NK-92 treated with Interleukin-12 subunit alpha and Interleukin-12 subunit beta, amount 100 ng/mL, for 24 hours (cell line): ENCODE results near the gene LIM2.

Experiments used
- DNase-seq: peaks from one replicate; lab custom pipeline; 2025; lab: John Stamatoyannopoulos, UW

Gene LIM2

DNA sequence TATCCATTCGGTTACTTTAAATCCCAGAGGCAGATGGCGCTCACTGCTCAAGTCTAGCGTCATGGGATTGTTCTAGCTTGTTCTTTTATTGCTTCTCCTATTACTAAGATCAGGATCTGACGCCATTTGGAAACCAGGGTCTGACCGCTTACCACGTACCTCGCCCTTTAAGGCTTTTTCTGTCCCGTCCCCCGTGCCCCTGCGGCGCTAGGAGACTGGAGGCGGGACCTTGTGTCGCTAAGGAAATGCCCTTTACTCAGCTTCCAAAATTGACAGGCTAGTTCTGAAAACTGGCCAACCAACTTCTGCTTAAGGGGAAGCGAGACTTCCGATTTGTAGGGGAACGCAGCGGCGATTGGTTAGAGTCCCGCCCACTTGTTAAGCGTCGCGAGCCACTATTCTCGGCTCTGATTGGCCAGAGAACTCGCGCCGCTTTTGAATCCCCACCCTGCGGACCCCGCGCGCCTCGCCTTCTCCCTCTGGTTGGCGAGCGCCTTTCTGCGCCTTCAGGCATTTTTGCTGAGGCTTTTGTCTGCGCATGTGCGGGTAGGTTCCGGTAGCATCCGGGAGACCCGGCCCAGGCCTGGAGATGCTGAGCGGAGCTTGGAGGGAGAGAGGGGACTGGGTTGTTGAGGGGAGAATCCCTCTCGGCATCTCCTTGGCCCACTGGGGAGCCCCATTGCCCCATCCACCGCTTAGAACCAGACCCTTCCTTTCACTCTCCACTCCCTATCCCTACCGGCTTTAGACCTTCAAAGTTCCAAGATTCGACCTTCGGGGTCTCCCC, 6.5 kb upstream of the LIM2 start:
- DNase-seq, result peak; percentile 99

DNA sequence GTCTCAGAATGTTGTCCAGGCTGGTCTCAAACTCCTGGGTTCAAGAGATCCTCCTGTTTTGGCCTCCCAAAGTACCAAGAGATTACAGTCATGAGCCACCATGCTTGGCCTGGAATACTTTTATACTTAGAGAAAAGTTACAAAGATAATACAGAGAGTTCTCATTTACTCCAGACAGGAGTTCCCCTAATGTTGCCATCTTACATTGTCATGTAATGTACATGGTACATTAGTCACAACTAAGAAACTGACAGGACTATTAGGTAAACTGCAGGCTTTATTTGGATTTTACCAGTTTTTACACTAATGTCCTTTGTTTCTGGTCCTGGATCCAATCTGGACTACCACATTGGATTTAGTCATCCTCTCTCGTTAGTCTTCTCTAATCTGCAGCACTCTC, 4.9 kb upstream of the LIM2 start:
- DNase-seq, result no peak

DNA sequence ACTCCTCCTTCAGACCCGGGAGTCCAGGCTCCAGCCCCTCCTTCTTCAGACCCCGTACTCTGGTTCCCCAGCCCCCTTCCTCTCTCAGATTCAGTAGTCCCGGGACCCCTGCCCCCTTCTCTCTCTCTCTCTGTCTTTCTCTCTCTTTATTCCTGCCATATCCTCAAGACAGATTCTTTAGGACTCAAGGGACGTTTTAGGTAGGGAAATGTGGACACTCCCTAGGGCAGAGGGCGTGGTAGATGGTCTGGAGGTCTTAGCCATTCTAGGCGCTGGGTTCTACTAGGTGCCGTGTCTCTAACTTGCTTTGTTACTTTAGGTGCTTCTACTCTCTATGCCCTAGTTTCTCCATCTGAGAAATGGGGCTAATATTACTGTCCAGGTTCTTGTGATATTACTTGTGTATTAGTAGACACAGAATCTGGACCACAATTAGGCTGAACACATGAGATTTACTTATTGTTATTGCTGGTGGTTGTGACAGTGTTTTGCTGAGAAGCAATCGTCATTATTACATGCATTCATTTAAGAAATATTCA, 3.4 kb upstream of the LIM2 start:
- DNase-seq, result no peak

DNA sequence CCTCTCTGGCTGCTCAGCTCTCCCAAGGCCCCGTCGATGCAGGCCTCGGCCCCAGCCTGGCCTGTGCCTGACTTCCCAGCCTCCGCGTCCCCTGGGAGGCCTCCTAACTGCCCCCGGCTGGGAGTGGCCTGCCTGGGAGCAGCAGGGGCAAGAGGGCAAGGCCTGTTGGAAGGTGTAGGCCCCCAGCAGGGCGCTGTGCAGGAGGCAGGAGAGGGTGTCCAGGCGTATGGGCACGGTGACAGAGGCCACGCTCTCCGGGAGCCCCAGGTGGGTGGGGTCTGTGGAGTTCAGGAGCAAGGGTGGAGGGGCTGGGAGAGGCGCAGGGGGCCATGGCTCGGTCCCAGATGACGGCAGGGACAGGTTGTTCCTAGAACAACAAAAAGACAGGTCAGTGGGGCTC, 1.4 kb upstream of the LIM2 start:
- no peak for DNase-seq

DNA sequence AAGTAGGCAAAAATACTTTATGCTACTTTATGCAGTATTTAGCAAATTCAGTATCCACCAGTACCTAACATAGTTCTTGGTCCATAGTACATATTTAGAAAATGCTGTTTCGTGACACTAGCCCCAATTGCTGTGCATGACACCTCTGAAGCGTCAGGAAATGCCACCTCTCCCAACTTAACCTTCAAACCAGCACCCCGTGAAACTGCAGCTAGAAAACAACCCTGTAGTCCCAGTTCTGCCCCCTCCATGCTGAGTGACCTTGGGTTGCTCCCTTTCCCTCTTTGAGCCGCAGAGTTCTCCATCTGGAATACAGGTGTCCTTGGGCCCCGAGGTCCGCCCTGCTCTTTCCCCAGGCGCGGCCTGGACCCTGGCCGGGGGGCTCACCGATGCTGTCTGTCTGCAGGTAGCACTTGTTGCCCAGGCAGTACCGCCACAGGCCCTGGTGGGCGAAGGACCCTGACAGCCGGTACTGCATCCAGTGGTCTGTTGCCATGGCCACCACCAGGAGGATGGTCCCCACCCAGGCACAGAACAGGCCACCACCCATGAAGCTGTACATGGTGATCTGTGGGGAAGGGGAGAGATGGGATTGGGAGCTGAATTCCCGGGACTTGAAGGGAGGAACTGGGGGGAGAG, 773 bp downstream of the LIM2 start:
- DNase-seq, result peak; percentile 59

DNA sequence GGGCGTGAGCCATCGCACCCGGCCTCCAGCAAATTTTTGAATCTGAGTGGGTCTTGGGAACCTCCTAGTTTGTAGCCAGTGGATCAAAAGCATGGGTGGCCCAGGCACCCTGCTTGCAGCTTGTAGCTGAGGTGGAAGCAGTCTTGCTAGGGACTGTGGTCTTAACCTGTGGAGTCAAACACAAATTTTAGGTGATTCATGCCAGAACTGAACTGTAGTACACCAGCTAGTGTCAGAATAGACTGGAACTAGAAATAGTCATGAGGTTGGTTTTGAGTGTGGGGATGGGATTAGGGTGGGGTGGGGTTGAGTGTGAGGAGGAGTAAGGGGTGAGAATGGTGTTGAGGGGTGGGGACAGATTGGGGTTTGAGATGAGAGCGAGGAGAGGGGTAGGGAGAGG, 5.8 kb downstream of the LIM2 start:
- DNase-seq, result no peak

DNA sequence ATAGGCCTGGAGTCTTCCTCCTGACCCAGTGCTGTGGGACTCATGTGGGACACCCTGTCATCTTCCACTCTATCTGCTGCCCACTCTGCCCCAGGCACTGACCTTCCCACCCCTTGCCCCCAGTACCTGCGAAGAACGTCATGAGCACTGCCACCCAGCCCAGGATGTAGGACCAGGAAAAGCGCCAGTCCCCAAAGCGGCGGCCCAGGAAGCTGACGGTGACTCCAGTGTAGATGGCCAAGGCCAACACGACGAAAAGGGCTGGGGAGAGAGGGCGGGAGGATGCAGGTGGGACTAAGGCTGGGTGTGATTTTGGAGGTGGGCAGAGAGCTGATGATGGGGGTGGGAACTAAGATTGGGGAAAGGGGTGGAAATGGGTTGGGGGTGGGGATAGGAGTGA, 7.4 kb downstream of the LIM2 start:
- no peak for DNase-seq

DNA sequence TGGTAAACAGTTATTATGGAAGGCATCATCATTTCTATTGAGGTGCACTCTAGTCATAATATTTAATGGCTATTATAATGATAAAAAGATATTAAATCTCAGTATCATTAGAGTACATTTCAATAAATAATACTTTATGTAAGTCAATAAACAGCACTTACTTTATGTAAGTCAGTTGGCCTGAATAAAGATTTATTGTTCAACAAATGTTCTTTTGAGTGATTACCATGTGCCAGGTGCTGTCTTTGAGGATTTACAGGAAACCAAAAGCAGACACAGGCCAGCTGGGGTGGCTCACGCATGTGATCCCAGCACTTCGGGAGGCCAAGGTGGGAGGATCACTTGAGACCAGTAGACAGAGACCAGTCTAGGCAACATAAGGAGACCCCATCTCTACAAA, 10.4 kb downstream of the LIM2 start:
- no peak for DNase-seq

DNA sequence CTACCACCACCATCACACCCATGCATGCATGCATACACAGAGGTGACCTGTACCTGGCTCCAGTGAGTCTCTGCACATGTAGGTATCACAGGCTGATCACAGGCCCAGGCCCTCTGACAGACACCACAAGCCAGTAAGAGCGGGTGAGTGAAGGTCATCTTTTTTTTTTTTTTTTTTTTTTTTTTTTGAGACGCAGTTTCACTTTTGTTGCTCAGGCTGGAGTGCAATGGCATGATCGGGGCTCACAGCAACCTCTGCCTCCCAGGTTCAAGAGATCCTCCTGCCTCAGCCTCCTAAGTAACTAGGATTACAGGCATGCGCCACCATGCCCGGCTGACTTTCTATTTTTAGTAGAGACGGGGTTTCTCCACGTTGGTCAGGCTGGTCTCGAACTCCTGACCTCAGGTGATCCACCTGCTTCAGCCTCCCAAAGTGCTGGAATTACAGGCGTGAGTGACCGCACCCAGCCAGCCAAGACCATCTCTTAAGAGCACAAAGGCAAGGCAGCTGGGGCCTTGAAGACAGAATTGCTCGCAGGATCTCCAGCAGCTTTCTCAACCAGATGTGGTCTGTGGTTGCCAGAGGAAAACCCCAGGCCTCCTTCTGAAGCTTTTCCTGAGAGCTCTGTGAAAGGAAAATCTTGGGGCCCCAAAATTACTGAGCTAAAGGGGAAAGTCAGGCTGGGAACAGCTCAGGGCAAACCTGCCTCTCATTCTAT, 12.1 kb downstream of the LIM2 start:
- peak; percentile 44 for DNase-seq

DNA sequence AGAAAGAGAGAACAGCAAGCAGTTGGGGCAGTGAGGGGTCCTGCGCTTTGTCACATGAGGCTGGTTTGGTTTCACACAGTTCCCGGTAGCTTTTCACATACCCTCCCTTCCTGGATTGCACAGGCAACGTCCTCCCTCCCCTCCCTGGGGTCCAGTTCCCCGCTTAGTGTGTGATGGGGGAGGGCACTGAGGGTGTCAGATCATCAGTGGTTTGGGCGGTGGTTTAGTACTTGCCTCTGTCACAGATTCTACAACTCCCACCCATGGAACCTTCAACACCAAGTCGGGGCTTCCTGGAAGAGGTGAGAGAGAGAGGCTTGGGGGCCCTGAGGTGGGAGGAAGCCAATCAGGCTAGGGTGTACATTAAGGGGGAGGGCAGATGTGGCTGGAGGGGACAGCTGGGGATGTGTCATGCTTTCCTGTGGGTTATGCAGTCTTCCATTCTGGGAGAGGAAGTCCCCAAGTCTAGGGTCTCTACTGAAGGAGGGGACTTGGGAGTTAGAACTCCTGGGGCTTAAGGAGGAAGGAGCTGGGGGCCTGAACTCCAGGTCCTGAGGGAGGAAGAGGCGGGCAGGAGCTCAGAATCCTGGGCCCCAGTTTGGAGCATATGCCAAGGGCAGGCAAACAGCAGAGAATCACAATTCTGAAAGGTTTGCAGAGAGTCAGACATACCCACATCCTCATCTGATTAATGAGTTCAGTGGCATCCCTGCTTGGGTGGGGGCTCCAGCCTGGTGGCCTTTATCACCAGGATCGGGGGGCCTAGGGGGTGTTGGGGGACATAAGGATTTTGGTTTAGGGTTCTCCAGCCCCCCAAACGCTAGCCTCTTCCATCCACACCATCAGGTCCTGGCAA, 14.9 kb downstream of the LIM2 start, which contains the start of gene NKG7:
Gene NKG7, minus strand, starts transcription at position 6 of the 856 bp plus-strand sequence. CDS start 119 bp downstream, outside the sequence.
- DNase-seq, result peak; percentile 95

DNA sequence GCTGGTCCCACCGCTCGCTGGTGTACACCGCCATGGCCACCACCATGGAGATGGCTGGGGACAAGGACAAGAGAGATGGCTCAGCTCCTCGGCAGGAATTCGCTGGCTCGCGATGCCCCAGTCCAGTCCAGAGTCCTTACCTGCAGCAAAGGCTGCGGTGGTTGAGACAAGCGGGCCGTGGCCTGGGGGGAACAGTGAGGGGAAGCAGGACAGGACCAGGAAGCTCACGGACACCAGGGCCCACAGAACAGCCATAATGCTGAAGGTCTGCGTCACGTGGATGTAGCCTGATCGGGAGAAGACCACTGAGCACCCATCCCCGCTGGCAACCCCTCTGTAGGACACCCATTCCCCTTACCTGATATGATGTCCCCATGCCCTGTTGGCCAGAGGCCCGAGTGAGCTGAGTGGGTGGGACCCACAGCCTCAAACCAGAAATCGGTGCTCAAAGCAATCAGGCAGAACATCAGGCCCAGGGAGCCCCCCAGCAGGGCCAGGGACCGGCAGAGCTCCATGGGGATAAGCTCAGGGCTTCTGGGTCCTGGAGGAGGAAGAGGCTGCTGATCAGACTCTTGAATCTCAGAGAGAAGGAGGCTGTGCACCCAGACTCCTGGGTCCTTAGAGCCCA, 15.6 kb downstream of the LIM2 start:
- DNase-seq, result no peak

DNA sequence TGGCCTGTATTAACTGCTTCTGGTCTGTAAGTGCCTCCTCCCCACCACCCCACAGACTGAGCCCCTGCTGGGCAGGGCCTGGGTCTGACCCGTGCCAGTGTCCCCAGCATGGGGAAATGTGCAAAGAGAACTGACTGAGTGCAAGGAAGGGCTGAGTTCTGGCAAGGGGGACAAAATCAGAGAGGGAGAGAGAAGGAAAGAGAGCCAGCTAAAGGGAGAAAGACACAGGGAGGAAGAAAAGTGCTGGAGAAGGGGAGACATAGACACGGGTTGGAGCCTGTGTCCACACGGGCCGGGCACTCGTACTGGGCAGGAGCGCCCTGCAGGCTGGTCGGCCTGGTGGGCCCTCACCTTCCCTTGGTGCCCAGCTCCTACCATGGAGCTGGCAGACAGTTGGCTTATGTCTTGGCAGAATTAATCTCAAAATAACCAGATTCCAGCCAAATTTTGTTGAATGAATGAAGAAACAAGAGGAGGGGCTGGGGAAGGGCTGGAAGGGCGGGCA, 16.5 kb downstream of the LIM2 start:
- no peak for DNase-seq

DNA sequence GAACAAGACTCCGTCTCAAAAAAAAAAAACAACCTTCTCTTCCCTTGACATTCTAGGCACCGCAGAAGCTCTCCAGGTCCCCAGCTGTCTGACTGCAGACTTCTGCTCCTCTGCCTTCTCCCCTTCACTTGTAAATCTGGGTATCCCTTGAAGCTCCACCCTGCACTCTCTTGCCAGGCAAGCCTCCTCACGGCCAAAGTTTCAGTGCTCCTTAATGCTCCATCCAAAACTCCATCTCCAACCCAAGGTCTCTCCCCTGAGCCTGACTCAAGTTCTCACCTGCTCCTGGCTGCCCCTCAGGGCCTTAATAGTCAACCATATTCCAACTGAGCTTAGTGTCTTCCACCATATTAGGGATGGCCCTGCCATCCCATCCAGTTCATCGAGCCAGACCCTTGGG, 17.5 kb downstream of the LIM2 start:
- no peak for DNase-seq

DNA sequence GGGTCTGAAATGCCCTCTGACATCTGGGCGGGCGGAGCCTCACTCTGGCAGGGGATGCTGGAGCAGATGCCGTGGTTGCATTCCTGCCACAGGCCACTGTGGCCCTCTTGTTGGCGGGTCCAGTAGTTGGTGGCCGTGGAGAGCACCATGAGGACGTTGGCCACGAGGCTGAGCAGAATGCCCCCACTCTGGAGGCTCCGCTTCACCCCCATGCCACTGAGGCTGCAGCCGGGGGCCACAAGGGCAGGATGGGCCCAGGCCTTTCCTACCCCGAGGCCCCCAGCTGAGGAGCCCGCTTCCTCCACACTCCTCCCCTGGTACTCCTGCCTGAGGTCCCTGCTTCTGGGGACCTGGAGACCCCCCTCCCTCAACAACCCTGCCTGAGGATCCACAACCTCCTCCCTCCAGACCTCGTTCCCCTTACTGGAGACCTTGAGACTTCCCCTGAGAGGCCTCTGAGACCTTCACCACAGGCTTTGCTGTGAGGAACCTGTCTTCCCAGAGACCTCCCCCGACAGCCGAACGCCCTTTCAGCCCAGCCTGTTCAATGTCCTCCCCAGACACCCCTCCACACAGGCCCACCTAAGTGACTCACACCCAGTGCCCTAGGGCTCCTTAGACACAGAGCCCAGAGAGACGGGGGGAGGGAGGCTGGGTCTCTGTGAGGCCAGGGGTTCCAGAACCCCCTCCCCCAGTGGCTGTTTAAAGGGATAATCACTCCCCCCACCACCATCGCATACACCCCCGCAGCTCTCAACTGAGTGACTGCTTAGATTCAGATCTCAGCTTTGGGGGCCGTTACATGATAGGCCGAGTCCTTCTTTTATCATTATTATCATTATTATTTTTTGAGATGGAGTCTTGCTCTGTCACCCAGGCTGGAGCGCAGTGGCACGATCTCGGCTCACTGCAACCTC, 19.1 kb downstream of the LIM2 start, which contains the start of gene CLDND2:
Gene CLDND2, minus strand, starts transcription at position 638 of the 917 bp plus-strand sequence. Its CDS starts 426 bp downstream, at position 212.
- DNase-seq, result peak; percentile 84

DNA sequence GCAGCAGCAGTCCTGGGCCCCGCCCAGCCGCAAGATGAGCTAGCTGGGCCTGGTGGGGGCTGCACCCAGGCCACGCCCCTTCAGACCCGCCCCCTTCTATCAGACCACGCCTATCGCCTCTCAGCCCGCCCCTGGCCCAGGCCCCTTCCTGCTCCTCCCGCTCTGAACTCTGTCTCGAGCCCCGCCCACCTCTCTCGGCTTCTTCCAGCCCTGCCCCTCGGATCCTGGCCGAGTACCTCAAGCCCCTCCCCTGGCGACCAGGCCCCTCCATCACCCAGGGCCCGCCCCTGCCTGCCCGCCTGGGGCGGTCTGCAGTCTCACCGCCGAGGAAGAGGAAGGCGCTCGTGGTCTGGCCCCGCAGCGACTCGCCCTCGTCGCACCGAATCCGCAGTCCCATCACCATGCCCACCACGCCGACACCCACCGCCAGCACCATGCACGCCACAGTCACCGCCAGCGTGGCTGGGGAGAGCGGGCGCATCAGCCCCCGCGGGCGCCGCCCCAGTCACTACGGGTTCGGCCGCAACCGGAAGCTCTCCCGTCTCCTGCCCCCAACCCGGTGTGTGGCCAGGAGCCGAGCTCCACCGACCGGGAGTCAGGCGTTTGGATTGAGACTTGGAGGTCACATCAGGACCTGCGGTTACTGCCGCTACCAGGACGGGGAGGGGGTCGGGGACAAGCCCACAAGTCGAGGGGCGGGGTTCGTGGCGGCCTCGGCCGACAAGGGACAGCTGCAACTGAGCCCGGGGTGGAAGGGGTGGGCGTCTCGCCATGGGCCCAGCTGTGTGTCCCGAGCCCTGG, 20.0 kb downstream of the LIM2 start:
- peak; percentile 100 for DNase-seq

DNA sequence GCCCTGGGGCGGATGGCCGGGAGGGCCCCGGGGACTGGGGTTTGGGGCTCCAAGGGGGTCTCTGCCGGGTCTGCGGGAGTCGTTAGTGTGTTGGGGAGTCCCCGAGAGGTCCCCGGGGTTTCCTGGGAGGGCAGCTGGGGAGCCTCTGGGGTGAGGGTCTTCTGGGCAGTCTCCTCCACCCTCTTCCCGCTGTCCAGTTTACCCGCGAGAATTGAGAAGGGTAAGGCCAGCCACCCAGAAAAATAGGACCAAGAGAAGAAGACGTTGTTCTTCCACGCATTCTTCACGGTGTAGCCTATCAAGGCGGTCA, 20.6 kb downstream of the LIM2 start:
- DNase-seq, result no peak

DNA sequence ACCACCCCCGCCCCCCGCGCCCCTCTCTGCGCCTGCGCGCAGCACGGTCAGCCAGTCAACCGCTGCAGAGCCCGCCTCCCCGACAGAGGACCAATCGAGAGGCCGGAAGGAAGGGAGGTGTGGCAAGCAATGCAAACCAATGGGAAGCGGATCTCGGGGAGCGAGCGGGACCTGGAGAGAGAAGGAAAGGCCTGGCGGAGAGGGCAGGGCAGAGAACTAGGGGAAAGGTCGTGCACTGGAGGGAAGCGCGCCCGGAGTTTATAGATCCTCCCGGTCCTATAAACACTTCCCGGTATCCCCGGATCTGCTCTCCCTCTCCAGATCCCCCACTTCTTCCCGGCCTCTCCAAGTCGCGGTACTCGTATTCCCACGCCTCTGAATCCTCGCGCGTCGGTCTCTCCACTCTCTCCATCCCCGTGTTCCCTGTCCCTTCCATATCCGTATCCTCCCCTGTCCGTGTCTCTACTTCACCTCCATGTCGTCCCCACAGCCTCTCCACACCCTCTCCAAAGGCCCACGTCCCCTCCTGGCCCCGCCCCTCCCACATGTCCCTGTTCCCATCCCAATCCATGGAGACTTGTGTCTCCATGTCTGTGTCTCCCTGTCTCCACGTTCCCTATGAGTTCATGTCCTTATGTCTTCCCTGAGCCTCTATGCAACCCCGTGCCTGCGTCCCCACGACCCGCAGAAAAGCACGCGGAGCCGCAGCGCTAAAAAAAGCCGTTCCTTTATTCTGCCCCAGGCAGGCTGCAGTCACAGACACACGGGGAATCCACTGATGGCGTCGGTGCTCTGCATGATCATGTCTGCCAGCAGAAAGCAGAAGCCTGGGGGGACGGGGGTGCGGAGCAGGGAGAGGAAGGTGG, 21.2 kb downstream of the LIM2 start:
- DNase-seq, result peak; percentile 98

DNA sequence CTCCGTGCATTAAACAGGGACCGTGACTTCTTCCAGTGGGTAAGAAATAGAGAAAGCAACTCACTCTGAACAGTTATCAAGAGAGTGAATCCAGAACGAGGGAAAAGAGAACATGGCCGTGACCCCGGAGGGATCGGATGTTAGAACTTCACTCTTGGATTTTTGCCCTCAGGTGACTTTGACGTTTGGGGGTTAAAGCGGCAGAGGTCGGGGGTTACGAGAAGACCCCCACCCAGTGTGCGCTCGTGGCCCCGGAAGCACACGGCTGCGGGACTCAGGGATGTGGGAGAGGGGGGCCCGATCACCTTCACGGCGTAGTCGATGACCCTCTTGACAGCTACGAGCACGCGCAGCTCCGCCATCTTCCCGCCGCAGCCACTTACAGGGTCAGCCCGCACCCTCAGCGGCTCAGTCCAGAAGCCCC, 21.8 kb downstream of the LIM2 start, which contains the start of gene ETFB:
Gene ETFB, minus strand, starts transcription at position 424 of the 424 bp plus-strand sequence. Its CDS starts 62 bp downstream, at position 362.
- no peak for DNase-seq
